Measurements from ENCODE around the gene CYGB.

CYGB gene

DNA sequence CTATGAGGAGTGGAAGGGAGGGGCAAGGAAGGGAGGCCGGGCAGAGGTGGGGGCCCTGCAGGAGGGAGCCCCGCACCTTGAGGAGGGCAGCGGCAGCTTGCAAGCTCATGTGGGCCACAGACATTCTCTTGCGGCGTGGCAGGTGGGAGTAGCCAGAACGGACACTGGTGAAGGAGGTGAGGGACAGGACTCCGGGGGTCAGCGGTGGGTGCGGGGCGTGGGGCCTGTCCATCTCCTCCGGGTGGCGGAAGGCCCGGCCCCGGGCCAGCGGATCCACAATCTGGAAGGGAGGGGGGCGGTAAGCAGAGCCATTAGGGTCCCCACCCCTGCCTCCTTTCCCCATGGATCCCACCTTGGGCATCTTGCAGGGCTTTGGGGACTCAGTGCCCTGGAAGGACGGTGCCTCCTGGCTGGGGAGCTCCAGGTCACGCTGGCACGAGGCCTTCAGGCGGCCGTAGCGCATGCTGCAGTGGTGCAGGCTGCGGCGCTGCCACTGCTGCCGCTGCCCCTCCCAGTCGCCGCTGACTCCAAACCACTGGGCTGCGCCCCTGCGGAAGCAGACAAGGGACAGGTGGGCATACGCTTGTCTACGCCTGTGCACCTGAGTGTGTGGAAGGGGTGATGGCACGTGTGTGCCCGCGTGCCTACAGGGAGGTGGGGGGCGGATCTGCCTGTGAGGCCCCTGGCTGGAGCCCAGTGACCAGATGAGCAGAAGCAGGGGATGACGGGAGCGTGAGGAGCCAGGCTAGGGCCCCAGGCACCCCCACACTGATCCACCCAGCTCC is 58.6 kb downstream of the CYGB start:
- DNase-seq (ENCODE audit: low spot score) = no peak

GRCh38 chr17:76478097-76478496 is 59.4 kb downstream of the CYGB start:
- DNase-seq (ENCODE audit: low spot score) = no peak

- no peak for DNase-seq (ENCODE audit: low spot score)
Measured at GRCh38 chr17:76477576-76477975, 59.9 kb downstream of the CYGB start.

Data from HuH-7.5 (cell line).